GM18873 (cell line): Measurements from ENCODE around the gene SLC22A6.
"Not testable (repeated sequence)": the region's sequence is repeated elsewhere in the genome, so short reads cannot be mapped to it uniquely, and the experiment has no call there.

Experiments used
- ATAC-seq: cut with Tn5 transposase; IDR thresholded peaks from one replicate; pipeline ENCODE4 v1.9.1; 2021; ENCODE audit warnings: mild to moderate bottlenecking, moderate library complexity, moderate number of reproducible peaks; ENCODE audit not compliant: unreplicated experiment, low FRiP score

Gene SLC22A6

DNA sequence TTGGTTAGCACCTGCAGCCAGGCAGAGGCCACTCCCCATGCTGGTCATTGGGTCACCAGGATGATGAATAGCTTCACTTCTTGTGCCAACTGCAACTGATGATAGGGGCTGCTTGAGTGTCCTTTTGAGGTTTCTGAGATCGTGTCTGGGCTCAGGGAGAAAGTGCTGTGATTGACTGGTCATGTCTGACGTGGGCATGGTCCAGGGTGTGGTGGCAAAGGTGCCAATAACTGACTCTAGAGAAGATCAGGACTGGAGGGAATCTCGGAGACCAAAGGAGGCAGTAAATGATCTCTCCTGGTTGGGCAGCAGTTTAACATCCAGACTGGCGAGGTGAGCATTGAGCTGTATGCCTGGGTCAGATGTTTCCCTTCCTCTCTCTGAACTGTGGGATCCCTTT lies 10.0 kb upstream of the SLC22A6 start:
- no peak for ATAC-seq

DNA sequence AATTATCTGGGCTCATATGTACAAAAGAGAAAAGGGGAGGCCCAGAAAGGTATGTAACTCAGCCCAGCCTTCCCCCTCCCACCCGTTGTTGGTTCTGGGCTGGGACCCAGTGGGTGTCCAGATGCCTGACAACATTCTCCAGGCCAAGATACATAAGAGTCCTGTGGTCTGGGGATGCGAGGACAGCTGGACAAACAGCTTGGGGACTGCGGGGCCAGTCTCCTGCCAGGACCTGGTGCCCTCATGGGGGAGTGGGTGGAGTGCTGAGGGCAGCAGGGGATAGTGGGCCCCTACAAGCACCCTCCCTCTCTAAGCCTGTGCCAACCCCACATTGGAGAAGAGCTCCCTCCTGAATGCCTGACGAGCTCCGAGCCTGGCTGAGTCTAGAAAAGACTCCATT lies 3.5 kb upstream of the SLC22A6 start:
- no peak for ATAC-seq

DNA sequence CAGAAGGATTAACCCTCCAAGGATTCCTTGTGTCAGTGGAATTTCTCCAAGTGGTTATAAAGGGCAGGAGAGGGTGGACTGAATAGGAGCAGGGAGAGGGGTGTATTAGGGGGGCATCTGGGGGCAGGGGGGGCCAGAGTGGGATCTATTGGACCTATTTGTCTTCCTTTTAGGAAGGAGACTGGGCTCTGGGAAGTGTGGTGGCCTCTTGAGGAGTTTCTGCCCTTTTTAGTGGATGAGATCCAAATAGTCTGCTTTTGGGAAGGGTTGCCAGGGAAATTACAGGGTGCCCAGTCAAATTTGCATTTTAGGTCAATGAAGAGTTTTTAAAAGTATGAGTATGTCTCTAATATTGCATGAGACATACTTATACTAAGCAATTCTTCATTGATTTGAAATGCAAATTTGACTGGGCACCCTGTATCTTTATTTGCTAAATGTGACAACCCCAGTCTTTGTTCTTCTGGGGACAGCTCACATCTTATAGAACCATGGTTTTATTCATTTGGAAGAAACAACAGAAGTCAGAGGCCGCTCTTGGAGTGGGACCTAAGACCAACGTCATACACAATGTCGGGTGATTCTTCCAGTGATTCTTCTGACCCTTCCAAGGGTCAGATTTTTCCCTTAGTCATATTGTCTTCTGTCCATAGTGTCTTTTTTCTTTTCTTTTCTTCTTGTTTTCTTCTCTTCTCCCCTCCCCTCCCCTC lies 429 bp upstream of the SLC22A6 start:
- ATAC-seq: no peak

DNA sequence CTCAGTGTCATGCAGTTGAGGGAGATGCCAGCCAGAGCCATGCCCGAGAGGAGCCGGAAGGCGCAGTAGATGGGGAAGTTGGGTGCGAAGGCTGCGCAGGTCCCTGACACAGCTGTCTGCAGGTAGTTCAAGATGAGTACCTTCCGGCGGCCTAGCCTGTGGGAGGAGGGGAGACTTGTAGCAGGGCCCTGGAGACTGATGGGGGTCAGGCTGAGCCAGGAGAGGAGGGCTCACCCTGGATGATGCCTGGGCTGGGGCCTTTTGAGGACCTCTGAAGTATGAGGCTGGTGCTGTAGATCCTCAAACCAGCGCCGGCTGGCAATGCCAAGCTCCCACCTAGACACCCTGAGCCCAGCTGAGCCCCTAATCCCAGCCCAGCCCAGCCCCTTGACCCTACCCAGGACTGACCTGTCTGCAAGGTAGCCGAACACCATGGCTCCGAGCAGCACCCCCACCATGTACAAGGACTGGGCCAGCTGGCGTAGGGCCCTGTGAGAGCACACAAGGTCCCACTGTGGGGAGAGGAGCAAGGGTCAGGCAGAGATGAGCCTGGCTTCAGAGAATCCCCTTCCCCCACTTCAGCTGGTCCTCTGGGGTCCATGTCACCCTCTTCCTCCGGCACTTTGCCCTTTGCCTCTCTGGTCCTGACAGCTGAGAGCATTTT lies 1.1 kb downstream of the SLC22A6 start:
- ATAC-seq: no peak

DNA sequence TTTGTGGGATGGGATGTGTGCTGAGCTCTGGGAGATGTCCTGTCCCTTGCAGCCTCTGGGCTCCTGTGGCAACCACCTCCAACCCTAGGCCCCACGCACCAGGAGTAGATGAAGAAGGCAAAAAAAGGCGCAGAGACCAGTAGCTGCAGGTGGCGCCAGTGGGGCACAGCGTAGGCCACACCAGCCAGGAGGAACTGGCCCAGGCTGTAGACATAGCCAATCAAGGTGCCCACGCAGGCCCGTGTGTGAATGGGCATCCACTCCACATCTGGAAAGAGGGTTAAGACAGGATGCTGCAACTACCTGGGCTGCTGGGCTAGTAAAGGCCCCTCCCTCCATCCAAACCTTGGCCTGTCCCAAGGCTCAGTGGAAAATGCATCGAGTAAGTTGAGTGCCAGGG lies 3.0 kb downstream of the SLC22A6 start:
- no peak for ATAC-seq

DNA sequence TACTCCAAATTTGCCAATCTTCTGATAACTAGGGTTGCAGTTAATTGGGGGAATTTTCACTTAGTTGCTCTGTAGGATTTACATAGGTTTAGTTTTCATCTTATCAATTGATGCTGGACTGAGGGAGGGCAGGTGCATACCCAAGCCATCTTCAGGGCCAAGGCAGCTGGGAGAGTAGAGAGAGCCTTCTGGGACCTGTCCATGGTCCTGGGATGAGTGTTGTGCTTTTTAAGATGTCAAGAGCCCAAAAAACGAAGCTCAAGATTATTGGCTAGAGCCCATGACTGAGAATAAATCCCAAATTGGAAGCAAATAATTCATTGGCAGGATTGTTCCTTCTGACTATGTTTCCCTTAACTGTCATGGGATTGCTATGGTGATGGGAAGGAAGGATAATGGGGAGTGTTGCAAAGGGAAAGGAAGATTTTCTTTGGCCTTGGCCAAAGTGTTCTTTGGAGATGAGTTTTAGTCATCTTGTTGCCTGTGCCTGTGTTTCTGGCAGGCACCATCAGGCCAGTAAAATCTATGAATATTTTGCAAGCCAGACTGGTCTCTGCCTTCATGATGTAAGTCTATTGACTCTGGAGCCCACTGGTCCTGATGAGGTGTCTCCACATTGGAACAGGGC lies 4.5 kb downstream of the SLC22A6 start:
- no peak for ATAC-seq

DNA sequence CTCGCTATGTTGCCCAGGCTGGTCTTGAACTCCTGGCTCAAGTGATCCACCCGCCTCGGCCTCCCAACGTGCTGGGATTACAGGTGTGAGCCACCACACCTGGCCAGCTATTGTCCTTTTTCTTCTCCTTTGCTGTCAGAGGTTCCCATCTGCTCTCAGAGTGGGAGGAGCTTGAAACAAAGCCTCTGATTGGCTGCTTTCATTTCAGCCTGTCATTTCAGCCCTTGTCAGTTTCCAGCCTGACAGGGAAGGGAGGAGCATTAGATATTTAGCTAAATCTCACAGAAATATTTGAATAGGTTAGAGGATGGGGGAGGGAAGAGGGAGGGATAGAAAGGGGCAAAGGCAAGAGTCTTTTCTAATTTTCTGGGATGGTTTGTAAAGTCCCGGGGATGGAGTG lies 8.7 kb downstream of the SLC22A6 start:
- no peak for ATAC-seq

DNA sequence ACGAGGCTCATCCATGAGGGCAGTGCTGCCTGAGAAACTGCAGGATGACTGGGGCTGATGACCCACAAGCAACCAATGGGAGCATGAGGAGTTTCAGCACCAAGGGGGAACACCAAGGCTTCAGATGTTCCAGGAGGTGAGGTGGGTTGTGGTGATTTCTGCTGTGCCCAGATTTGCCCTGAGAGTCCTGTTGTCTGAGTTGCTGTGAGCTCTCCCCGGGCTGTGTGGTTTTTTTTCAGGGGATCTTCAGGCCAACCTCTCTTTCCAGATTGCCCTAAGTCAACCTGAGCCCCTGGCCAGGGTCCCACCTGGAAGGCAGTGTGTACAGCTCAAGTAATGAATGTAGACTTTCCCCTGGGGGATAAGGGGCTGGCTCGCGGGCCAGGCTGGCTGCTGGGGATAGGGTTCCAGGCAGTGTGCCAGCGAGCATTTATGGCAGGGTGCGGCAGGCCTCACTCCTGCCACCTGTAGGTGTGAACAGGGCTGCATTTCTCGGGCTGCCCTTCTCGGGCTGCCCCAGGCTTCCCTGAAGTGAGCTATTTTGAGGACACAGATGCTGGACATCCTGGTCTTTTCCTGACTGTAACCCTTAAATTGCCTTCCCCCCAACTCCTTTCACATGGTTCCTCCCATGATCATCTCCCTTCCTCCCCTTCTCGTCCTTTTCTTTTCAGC lies 9.8 kb downstream of the SLC22A6 start:
- ATAC-seq: no peak

DNA sequence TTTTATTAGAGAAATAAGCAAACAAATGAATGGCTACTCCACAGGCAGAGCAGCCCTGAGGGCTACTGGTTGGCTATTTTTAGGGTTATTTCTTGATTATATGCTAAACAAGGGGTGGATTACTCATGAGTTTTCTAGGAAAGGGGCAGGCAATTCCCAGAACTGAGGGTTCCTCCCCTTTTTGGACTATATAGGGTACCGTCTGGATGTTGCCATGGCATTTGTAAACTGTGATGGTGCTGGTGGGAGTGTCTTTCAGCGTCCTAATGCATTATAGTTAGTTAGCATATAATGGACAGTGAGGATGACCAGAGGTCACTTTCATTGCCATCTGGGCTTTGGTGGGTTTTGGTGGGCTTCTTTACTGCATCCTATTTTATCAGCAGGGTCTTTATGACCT lies 19.2 kb downstream of the SLC22A6 start:
- ATAC-seq: no peak

DNA sequence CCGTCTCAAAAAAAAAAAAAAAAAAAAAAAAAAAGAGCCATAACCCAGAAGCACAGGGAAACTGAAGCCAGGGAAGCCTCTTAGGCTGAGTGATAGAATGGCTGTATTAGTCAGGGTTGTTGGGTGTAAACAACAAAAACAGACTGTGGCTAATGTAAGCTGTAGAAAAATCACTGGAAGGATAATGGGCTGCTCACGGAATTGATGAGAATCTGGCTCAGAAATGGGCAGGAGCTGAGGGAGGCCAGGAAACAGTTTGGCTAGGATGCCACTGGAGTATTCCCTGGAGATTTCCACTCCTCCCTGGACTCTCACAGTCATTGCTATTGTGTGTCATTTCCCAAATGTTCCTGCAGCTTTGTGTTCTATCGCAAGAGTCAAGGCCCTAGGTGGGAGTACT lies 22.4 kb downstream of the SLC22A6 start:
- ATAC-seq: no peak

DNA sequence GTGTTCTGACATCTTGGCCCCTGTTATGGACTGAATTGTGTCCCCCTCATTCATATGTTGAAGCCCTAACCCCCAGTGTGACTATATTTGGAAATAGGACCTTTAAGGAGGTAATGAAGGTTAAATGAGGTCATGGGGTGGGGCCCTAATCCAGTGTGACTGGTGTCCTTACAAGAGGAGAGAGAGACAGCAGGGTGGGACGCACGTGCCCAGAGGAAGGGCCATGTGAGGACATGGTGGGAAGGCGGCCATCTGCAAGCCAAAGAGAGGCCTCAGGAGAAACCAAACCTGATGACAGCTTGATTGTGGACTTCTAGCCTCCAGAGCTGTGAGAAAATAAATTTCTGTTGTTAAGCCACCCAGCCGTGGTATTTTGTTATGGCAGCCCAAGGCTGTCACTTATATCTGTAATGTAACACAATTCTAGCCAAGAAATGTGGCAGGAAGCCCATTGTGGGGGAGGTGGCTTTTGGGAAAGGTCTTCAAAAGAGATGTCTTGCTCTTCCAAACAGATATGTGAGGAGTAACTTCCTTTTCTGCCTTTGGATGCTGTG lies 23.7 kb downstream of the SLC22A6 start:
- no peak for ATAC-seq

DNA sequence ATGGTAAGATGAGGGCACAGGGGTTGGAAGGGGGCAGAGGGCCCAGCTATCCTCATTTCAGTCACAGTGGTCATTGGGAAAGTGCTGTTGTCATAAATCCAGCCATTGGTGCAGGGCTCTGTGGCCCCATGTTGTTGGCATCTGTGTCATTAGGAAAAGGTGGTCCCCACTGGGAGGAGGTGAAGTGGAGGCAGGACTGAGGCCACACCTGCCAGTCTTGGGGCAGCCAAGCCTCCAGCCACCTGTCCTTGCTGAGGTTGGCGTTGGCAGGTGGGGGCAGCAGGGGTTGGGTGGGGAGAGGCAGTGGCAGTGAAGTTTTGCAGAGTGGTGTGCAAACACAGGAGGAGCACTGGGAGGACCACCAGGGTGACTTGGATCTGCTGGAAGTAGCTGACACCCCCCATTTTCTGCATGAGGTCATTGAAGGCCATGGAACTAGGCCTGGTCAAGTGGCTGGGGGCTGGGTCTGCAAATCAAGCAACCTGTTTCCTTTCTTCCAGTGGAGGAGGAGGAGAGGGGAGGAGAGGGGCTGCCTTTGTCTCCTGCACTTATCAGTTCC lies 25.3 kb downstream of the SLC22A6 start:
- no peak for ATAC-seq

DNA sequence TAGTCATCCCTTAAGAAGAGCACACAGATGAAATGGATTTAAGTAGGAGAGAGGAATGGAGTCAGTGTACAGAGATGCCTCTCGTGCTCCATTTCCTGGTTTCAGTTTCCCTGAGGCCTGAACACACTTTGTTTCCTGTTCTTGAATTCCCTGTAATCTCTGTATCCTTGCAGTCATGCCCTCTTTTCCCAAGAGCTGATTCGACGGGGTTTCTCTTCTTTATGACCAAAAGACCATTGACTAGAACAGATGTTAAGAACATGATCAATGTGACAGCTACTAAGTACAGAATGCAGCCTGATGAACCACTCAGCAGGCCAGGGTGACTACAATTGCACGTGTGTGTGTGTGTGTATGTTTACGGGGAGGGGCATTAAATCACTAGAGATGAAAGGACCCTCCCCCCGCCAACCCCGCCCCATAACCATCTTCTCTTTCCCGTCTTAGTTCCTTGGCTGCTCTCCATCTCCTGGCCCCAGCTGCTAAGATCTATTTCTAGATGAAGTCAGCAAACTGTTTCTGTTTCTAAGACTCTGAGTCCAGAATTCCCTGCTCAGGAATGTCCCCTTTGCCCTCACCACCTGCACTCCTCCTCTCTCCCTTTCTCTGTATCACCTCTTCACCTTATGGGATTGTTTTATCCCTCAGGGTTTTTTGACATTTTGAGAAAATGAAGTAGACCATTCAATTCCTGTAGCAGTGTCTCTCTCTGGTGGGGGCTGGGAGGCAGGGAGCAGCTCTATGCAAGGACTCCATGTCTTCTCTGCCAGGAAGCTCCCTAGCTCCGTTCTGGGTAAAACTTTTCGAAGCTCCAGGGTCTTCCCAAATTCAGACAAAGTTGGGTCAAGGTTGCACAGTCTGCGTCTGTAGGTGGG lies 26.0 kb downstream of the SLC22A6 start:
- no peak for ATAC-seq

DNA sequence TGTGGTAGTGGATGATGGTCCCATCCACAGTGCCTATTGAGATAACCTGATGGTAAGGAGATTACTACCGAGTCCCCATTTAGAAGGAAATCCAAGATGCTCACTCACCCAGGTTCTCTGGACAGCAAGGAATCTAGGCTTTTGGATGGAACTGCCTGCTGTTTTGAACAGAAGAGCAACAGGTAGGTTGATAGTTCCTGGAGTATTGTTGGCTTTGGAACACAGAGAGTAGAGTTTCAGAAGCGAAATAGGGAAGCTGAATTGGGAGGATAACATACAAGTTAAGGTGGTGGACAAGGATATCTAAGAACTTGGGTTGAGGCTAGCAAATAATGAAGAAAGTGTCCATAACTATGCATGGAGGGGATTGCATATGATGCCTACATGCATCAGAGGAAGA lies 27.6 kb downstream of the SLC22A6 start:
- ATAC-seq: no peak

DNA sequence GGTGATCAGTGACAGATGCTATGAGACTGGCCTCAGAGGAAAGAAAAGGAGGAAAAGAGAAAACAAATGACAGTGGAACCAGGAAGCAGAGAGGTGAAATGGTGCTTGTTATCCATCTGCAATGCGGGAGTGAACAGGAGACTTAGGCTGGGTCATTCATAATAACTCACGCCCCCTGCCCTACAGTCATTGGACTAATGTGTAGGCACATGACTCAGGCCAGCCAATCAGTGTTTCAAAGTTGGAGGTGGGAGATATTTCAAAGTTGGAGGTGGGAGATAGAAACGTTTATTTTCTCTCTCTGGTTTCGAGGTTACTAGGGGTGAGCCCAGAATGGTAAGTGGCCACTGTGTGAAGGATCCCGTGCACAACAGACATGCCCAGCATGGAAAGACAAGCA lies 30.3 kb downstream of the SLC22A6 start:
- ATAC-seq: no peak

DNA sequence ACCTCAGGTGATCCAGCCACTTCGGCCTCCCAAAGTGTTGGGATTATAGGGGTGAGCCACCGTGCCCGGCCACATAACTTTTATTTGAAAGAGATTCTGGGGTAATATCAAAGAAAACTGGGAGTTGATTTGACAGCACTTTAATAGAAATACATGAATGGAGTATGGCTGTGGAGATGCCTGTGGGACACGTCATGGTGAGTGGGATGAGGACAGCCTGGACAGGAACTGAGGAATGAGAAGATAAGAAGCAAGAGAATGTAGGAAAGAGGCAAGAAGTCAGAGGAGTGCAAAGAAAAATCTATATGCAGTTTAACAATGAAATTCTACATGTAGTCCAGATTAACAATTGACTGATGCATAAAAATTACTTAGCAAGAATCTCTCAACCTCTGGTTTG lies 31.0 kb downstream of the SLC22A6 start:
- ATAC-seq: no peak

DNA sequence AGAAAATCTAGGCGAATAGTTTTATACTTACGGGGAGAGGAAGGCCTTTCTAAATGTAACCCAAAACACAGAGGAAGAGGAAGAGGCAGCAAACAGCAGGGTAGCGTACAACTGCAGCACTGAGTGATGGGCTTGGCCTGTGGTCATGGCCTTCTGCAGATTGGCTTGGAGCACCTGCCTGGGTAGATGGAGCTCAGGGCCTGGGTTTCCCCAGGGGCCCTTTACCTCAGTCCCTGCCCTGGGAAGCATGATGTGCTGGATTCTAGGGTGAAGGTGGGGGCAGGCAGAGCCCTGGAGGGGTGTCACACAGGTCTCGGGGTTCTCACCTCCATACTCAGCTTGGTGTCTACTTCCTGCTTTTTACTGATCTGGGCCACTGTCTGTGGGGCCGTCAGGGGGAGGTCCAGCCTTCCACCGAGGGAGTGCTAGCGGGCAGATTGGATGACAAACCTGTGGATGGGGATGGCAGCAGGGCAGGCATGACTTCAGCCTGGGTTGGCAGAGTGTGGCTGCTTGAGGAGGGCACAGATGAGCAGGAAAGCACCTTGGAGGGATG lies 35.9 kb downstream of the SLC22A6 start:
- ATAC-seq: no peak

DNA sequence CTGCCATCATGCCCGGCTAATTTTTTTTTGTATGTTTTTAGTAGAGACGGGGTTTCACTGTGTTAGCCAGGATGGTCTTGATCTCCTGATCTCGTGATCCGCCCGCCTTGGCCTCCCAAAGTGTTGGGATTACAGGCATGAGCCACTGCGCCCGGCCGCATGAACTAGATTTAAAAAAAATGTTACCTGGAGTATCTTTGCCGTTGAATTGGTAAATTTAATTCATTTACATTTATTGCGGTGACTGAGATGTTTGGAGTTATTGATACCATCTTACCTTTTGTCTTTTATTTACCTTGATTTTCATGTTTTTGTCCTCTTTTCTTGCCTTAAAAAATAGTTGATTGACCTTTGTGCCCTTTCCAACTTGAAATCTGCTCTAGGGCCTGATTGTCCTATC lies 39.2 kb downstream of the SLC22A6 start:
- not testable (repeated sequence) for ATAC-seq

DNA sequence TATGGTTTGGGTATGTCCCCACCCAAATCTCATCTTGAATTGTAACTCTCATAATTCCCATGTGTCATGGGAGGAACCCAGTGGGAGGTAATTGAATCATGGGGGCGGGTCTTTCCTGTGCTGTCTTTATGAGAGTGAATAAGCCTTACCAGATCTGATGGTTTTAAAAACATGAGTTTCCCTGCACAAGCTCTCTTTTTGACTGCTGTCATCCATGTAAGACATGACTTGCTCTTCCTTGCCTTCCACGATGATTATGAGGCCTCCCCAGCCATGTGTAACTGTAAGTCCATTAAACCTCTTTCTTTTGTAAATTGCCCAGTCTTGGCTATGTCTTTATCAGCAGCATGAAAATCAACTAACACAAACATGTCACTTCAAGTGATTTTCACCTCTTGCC lies 47.2 kb downstream of the SLC22A6 start:
- not testable (repeated sequence) for ATAC-seq

DNA sequence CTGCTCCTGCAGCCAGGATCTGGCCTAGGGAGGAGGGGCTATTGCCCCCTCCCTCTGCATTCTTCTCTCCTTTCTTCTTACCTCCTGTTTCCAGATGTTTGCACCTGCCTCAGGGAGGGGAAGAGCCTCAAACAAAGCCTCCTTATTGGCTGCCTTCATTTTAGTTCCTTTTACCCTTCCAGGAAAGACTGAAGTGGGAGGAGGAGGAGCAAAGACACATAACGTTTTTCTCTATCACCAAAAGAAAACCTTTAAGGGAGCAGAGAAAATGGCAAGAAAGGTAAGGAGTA lies 50.3 kb downstream of the SLC22A6 start:
- no peak for ATAC-seq
